ENCODE results near the gene SLC25A33.

GRCh38 chr1:9615316-9616063 lies 76.2 kb downstream of the SLC25A33 start:
- TF ChIP-seq POLR2AphosphoS5 (IDR thresholded peaks at IDR 0.05; ENCODE audit: low read depth, low read length) (no peak), POLR2A (IDR thresholded peaks at IDR 0.05; ENCODE audit: low read depth, low read length) (no peak), TAF1 (IDR thresholded peaks at IDR 0.05; ENCODE audit: borderline replicate concordance, low read depth, low read length) (no peak)
